DND-41 (cell line): ENCODE measurements around the gene GSTA4.

Experiments used
- EZH2 ChIP-seq: IDR thresholded peaks from 3 replicates; pipeline ENCODE4 v1.6.1; 2012; ENCODE audit warnings: borderline replicate concordance, low read depth, mild to moderate bottlenecking, moderate library complexity, low read length, inconsistent platforms; ENCODE audit not compliant: severe bottlenecking
- TF ChIP-seq, protein P1 (sequence below): IDR thresholded peaks from 2 replicates; pipeline ENCODE4 v1.5.1; 2012; ENCODE audit warnings: borderline replicate concordance, low read length, moderate library complexity, mild to moderate bottlenecking; ENCODE audit not compliant: poor library complexity, severe bottlenecking; ENCODE audit errors: extremely low read depth

GRCh38 chr6:52998603-52999002 is 3.5 kb upstream of the GSTA4 start:
- TF ChIP-seq, protein P1, sequence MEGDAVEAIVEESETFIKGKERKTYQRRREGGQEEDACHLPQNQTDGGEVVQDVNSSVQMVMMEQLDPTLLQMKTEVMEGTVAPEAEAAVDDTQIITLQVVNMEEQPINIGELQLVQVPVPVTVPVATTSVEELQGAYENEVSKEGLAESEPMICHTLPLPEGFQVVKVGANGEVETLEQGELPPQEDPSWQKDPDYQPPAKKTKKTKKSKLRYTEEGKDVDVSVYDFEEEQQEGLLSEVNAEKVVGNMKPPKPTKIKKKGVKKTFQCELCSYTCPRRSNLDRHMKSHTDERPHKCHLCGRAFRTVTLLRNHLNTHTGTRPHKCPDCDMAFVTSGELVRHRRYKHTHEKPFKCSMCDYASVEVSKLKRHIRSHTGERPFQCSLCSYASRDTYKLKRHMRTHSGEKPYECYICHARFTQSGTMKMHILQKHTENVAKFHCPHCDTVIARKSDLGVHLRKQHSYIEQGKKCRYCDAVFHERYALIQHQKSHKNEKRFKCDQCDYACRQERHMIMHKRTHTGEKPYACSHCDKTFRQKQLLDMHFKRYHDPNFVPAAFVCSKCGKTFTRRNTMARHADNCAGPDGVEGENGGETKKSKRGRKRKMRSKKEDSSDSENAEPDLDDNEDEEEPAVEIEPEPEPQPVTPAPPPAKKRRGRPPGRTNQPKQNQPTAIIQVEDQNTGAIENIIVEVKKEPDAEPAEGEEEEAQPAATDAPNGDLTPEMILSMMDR, result no peak
- no peak for TF ChIP-seq EZH2
